Measurements from ENCODE around the gene CIDEB.

The CIDEB gene

GRCh38 chr14:24332268-24332993 lies 24.7 kb upstream of the CIDEB start:
- peak; percentile 92 for DNase-seq

- DNase-seq: no peak
Measured at GRCh38 chr14:24331731-24332267, 24.0 kb upstream of the CIDEB start.

- no peak for DNase-seq
Measured at GRCh38 chr14:24330973-24331674, 23.3 kb upstream of the CIDEB start.

GRCh38 chr14:24329736-24330135 lies 22.0 kb upstream of the CIDEB start:
- peak; percentile 84 for DNase-seq

- no peak for DNase-seq
Measured at GRCh38 chr14:24329073-24329663, 21.4 kb upstream of the CIDEB start.

- DNase-seq: peak; percentile 37
Measured at GRCh38 chr14:24327914-24328313, 20.1 kb upstream of the CIDEB start.

- DNase-seq: no peak
Measured at GRCh38 chr14:24327303-24327702, 19.5 kb upstream of the CIDEB start.

- DNase-seq: no peak
Measured at GRCh38 chr14:24325963-24326362, 18.2 kb upstream of the CIDEB start.

- DNase-seq: no peak
Measured at GRCh38 chr14:24325041-24325530, 17.3 kb upstream of the CIDEB start.

GRCh38 chr14:24324024-24324423 lies 16.2 kb upstream of the CIDEB start:
- DNase-seq: no peak

GRCh38 chr14:24323341-24323740 lies 15.6 kb upstream of the CIDEB start:
- DNase-seq: no peak

GRCh38 chr14:24322672-24323071 lies 14.9 kb upstream of the CIDEB start:
- DNase-seq: no peak

- DNase-seq: no peak
Measured at GRCh38 chr14:24321212-24321975, 13.6 kb upstream of the CIDEB start.

- DNase-seq: no peak
Measured at GRCh38 chr14:24317141-24317928, 9.6 kb upstream of the CIDEB start.

GRCh38 chr14:24316597-24316950 lies 8.8 kb upstream of the CIDEB start:
- no peak for DNase-seq

- DNase-seq: no peak
Measured at GRCh38 chr14:24315807-24316596, 8.2 kb upstream of the CIDEB start.

GRCh38 chr14:24315243-24315806 lies 7.5 kb upstream of the CIDEB start:
- DNase-seq: no peak

- DNase-seq: no peak
Measured at GRCh38 chr14:24314377-24315193, 6.8 kb upstream of the CIDEB start.

GRCh38 chr14:24313913-24314312 lies 6.1 kb upstream of the CIDEB start:
- DNase-seq: no peak
